ENCODE measurements around the gene TEDDM1. TPM values are rescaled to one million over a fixed set of nuclear protein-coding genes. Genes with fewer than 3 reads are reported as not detected.

The TEDDM1 gene
- total RNA-seq, 1 donor from 2014 or later, result not detected

DNA sequence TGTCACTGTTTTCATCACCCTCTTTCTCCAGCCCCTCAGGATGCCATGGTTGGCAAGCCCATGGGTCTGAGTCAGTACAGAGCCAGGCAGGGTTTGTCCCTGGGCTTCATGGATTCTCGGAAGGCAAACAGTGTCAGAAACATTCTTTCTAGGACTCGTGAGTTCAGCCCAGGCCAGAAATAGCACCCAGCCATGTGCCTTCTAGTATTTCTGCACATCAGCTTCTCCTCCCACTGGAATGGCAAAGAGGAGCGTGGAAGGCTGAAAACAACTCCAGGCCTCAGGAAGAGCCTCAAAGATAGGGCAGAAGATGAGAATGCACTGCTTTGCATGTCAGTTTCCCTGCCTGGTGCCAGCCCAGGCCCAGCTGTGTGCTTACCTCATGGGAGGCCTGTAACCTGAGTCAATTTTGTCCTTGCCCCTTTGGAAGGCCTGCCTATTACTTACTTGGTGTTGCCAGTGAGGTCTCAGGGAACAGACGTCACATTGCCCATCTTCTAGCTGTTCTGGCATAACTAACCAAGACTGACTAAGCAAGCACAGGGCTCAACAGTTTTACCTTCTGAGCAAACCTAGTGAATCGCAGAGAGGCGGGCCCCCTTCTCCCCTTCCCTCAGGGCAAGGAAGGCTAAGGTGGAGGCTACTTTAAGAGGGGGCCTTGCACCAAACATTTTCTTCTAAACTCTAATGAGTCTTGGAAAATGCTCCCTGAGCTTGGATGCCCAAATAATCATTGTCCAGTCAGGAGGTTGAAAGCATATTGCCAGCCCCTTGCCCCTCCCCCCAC is 51.3 kb downstream of the TEDDM1 start:
- no peak overlapping the region for H3K4me3 ChIP-seq (ENCODE audit: low read depth, low read length)
- FAIRE-seq (no peak), DNase-seq (ENCODE audit: low read depth) (no peak)
- H3K27me3 ChIP-seq (ENCODE audit: control insufficient read depth, insufficient read depth, low read length), result no peaks in the 10 kb centered on the region
- TF ChIP-seq, protein P1, sequence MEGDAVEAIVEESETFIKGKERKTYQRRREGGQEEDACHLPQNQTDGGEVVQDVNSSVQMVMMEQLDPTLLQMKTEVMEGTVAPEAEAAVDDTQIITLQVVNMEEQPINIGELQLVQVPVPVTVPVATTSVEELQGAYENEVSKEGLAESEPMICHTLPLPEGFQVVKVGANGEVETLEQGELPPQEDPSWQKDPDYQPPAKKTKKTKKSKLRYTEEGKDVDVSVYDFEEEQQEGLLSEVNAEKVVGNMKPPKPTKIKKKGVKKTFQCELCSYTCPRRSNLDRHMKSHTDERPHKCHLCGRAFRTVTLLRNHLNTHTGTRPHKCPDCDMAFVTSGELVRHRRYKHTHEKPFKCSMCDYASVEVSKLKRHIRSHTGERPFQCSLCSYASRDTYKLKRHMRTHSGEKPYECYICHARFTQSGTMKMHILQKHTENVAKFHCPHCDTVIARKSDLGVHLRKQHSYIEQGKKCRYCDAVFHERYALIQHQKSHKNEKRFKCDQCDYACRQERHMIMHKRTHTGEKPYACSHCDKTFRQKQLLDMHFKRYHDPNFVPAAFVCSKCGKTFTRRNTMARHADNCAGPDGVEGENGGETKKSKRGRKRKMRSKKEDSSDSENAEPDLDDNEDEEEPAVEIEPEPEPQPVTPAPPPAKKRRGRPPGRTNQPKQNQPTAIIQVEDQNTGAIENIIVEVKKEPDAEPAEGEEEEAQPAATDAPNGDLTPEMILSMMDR (IDR thresholded peaks at IDR 0.05; ENCODE audit: insufficient read depth, low read length, severe bottlenecking), result no peak
- H3K36me3 ChIP-seq (ENCODE audit: control insufficient read depth, insufficient read depth, low read length), result no peaks in the 10 kb centered on the region

Other genes starting within 250 kb of the TEDDM1 start
- gene GLUL, start 8.9 kb downstream of the TEDDM1 start, total RNA-seq, result 344 and 510 TPM in 2 replicates
- not detected in 2 replicates for gene RGSL1, start 49.5 kb upstream of the TEDDM1 start, total RNA-seq
- gene RNASEL, start 188.6 kb upstream of the TEDDM1 start, total RNA-seq, result 3.2 and 7.9 TPM in 2 replicates
- gene RGS16, start 203.7 kb upstream of the TEDDM1 start, total RNA-seq, result 3.5 and 3.7 TPM in 2 replicates